Fibroblast of the conjunctiva (primary cell): ENCODE measurements around the gene BRME1.

ENCODE experiments used
- DNase-seq: peaks from one replicate; pipeline ENCODE4 v3.0.0-alpha.2; 2010; ENCODE audit warnings: low read depth

BRME1 gene

DNA sequence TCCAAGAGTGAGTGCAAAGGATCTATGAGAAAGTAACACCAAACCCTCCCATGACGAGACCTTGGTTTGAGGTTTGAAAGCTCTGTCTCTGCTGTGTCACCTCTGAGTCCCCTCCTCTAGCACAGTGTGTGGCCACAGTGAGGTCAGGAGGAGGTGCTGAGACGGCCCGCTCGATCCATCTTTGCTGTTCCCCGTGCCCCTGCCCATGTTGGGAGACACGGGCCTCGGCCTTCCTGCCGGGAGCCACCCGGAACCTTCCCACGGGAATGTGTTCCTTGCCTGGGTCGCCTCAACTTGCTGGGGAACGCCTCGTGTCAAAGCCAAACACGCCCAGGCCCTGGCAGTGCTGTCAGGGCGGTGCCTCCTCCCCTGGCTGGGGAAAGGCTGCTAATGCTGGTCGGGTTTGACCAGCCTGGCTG lies 18.9 kb downstream of the BRME1 start:
- DNase-seq = no peak

DNA sequence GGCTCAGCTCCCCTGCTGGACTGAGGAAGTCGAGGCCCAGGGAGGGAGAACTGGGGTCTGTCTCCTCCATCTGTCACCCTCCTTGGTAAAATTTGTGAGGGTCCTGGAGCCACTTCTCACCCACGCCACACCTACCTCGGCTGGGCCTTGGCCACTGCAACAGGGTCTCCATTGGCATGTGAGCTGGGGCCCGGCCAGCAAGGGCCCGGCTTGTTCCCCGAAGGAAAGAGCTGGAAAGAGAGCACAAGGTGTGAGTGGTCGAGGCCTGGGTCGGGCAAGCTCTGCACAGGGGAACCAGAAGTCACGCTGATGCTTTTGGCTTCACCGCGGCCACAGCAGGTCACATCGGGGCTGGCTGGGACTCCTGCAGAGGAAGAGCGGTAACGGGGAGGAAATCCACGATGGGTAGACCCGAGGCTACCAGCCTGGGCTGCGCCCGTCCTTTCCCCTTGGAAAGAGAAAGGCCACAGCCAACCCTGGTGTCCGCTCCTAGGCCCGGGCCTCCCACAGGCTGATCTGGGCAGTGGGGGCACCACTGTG lies 20.0 kb downstream of the BRME1 start:
- DNase-seq = no peak

DNA sequence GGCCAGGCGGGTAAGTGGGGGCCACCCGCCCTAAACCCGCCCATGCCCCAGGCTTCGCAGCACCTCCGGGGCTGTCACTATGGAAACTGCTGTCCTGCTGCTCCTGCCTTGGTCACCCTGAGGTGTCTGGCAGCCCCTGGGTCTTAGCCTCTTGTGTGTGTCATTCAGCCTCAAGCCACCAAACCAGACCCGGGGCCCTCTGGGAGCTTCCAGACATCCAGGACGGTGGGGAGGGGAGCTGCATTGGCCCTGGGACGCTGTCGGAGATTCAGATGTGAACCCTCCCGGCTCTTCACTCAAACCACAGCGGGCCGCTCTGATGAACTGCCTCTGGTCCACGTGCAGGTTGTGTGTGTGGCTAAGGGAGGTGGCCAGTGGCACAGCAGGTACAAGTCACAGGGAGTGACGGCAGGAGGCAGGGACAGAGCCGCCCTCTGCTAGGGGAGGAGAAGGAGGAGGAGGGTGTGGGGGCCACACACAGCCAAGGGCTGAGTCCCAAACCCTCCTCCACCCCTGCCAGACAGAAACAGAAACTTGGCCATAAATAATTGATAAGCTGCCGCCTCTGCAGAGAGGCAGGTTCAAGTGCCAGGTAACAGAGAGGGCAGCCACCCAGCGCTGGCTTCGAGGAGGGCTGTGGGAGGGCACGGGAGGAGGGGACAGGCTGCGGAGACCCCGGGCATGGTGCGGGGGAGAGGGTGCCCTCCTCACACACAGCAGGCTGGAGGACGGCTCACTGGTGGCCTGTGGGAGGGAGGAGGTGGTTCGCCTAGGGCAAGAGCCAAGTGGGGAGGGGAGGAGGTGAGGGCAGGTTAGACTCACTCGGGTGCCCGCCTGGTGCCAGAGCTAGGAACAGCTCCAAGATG lies 21.0 kb downstream of the BRME1 start:
- no peak for DNase-seq

DNA sequence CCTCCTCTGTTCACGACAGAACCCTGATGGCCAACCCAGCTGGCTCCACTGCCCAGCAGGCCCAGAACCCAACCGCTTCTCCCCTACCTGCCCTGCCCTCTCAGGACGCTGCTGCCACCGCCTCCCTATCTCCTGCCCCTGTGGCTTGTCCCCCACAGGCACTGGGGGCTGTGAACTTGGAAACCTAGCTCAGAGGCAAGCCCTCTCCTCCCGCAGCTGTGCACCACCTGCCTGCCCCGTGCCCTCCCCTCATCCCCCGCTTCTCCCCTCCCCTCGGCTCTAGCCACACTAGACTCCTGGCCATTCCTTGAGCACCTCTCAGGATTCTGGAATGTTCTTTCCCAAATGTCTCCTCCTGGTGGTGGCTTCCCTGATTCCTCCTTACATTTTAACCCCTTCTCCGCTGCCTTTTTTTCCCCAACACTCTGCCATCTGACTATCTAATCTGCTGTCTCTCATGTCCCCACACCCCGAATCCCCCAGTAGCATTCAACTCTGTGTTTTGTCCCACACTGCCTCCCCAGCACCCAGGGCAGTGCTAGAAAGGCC lies 22.3 kb downstream of the BRME1 start:
- DNase-seq = no peak

DNA sequence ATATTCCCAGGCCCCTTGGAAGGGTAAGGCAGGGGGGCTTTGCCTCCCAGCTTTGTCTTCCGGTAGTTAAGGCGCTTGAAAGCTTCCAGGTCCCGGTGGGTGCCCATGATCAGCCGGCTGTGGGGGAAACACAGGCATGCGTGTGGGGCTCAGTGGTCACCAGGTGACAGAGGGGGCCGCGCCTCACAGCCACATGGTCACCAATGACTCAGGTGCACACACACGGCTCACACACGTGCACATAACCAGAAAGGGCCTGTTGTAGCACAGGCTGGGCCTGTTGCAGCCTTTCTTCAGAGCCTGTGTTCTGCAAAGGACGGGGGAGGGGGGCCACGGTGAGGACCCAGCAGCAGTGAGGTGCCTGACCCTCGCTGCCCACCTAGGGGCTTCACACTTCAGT lies 23.1 kb downstream of the BRME1 start:
- no peak for DNase-seq

DNA sequence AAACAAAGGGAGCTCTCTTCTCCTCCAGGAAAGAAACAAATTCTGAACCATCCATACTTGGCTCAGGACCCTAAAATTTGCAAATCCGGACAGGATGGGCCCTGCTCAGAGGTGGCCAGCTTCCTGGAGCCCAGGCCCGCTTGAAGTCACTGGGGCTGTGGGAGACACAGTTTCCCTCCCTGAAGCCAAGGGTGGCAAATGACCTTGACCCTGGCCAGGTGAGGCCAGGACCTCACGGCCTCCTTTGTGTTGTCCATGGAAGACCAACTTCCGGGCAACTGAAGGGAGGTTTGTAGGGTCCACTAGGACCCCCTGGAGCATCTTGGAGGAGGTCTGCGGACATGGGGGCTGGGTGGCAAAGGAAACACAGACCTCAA lies 23.5 kb downstream of the BRME1 start:
- no peak for DNase-seq

DNA sequence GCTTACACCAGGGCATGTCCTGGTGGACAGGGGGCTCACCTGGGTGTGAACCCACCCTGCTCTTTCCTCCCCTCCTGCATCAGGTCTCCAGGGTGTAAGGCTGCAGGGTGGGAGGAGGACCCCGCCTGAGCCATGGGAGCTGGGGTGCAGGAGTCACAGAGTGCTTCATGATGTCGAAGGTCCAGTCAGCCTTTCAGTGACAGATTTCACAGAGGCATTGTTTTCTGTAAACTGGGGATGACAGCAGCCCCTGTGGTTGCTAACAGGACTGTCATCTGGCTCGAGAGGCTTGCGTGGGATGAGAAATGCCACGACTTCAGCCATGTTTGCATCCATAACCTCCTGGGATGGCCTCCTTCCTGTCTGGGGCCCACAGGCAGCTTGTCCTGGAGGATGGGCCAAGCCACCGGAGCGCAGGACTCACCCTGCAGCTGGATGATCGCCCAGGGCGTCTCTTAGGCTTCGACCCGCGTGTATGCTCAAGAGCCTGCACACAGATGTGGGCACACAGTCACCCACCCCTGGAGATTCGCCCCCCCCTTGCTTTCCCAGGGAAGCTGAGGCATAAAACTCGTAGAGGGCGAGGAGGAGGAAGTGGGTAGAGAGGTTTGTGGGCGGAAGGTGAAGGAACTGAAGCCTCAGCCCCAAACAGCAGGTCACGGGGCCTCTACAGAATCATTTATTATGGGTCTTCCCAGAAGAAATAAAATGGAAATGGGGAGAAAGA lies 24.1 kb downstream of the BRME1 start:
- DNase-seq = no peak

DNA sequence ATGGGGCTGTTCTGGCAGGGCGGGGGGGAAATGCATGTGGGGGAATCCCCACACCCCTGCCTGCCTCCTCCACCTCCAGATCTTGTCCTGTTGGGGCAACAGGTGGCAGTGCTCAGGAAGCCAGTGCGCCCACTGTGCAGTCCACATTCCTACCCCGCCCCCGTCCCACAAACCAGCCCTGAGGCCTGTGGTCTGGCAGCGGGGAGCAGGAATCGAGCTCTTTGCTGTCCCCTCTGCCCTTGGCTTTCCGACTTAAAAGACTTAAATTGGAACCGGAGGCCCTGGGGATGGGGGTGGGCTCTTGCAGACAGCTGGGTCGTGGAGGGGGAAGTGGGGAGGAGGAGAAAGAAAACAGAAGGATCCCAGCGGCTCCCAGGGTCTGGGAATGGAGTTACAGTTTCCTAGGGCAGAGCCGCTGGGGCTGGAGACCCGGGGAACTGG lies 24.6 kb downstream of the BRME1 start:
- no peak for DNase-seq

DNA sequence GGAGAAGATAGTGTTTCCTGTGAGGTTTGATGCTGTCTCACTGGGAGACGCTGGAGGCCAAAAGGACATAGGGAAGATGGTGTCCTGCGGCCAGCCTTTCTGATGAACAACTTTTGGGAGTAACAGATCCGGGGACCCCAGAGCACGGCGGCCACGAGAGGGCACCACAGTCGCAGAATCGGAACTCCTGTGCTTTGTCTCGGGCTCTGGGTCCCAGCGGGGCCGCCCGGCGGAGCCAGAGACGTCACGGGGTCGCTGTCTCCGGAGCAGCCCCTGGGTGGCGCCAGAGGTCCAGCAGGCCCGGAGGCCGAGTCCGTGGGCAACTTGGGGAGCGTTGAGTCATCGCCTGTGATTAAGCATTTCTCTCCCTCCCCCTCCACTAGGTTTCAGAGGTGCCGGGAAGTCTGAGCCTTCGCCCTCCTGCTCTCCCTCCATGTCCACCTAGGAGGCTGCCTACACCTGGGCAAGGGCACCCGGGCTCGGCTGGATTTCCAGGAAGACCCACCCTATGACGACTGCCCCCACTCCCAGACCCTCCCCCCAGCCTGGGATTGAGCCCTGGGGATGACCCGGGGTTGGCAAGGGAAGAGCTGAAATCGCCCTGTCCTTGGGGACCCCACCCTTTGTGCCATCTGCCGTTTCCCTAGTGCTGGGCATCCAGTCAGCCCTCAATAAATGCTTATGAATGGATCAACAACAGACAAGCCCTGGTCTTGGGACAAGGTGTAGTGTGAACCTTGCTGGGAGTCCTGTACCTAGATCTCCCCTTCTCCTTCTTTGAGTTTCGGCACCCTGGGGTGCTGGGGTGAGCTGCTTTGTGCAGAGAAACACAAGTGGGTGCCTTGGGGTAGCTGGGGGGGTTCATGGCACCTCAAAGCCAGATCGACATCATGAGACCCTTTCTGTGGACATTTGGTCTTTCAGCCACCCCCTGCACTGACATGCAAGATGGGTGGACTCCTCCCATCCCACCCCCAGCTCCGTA lies 25.6 kb downstream of the BRME1 start:
- DNase-seq = peak; percentile 92

DNA sequence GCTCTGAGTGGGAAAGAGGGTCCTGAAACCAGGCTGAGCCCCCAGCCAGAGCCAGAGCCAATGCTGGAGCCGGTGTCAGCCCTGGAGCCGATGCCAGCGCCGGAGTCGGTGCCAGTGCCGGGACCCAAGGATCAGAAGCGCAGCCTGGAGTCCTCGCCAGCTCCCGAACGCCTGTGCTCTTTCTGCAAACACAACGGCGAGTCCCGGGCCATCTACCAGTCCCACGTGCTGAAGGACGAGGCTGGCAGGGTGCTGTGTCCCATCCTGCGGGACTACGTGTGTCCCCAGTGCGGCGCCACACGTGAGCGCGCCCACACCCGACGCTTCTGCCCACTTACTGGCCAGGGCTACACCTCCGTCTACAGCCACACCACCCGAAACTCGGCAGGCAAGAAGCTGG lies 28.6 kb downstream of the BRME1 start:
- DNase-seq = no peak

DNA sequence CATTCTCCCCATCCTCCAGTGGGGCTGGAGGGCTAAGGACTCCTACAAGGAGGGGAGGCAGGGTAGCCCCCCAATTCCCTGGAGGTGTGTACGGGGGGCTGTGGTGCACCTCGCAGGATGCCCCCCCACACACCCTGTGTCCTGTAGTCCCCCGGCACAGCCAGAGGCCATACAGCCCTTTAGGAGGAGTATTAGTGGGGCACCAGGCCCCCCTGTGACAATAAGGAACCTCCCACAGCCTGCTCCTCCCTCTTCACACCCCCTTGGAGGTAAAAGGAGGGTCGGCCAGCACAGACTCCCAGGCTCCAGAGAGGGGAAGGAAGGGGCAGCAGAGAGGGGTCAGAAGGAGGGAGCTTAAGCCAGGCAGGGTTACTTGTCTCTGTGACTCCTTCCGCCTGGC lies 29.1 kb downstream of the BRME1 start, which contains the start of gene NANOS3:
NANOS3 (plus strand) TSS at position 301 of the 400 bp plus-strand sequence. CDS start 115 bp downstream, outside the sequence.
- no peak for DNase-seq

DNA sequence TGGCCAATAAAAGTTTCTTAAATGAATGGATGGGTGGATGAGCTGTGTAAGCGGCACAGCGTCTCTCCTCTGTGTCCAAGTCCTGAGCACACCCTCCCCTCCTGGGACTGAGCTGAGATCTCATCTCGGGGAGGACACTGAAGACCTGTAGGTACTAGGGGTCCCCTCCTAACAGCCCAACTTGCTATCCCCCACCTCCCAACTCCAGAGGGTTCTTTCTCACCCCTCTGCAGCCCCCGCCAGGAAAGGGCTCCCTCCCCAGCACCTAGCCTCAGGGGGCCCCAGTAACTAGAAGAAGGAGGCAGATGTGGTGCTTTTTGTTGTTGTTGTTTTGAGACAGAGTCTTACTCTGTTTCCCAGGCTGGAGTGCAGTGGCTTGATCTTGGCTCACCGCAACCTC lies 30.1 kb downstream of the BRME1 start:
- no peak for DNase-seq

DNA sequence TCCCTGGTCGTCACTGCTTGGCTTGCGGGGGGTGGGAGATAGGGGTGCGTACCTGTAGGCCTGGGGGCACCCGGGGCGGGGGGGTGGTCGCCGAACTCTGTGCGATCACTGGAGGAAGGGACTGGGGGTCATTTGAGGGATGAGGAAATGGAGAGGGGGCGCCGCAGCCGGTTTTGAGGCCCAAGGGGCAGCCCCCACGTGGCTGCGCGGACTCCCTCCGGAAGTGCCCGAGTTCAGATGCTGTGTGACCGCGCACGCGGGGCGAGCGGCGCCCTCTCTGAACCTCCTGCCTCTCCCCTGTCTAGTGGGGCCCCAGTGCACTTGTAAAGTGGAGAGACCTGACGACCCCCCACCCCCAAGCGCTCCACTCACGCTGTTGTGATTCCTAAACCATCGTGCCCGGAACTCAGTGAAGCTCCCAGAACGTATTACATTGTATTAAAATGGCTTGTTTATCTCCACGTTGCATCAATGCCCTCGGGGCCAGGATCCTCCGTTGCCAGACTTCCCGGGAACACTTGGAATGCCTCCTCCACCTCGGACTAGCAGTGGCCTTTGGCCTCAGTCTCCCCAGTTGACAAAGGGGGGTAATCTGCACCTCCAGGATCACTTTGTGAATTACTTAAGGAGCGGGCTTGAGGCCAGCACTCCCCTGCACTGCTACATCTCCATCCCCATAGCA lies 31.9 kb downstream of the BRME1 start:
- no peak for DNase-seq

DNA sequence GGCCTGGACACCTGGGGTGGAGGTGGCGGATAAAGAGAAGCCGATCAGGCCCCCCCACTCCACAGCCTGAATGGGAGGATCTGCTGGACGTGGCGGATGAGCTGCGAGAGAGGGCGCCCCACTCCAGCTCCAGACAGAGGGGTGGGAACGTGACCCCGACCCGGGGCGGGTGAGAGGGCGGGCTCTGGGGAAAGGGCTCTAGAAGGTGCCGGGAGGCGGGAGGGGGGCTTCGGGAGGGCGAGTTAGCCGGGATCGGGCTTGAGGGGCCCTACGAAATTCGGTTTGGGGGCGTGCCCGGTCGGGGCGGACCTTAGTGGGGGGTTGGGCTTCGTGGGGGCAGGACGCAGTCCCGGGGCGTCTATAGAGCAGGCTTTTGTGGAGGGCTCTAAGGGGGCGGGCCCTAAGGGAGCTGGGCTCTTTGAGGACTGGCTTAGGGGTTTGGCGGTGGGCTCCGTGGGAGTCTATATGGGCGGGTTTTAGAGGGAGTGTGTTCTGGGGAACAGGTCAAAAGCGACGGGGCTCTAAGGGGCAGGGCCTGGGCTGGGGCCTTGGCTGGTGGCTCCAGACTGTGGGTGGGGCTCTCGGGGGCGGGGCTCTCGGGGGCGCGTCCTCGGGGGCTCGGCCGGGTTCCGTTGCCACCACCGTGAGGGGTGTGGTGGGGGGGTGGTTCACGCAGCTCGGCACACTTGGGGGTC lies 33.1 kb downstream of the BRME1 start:
- DNase-seq = no peak

DNA sequence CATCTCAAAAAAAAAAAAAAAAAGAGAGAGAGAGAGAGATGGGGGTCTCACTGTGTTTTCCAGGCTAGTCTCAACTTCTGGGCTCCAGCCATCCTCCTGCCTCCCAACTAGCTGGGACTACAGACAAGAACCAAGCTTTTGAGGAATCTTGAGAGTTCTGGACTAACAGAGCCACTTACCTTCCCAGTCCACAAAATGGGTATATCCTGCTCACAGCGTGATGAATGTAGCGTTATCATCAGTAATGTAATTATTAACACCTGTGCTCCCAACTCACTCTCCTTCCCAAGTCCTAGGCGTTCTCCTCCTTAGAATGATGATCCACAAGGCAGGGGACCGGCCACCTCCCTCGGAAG lies 33.6 kb downstream of the BRME1 start:
- no peak for DNase-seq

DNA sequence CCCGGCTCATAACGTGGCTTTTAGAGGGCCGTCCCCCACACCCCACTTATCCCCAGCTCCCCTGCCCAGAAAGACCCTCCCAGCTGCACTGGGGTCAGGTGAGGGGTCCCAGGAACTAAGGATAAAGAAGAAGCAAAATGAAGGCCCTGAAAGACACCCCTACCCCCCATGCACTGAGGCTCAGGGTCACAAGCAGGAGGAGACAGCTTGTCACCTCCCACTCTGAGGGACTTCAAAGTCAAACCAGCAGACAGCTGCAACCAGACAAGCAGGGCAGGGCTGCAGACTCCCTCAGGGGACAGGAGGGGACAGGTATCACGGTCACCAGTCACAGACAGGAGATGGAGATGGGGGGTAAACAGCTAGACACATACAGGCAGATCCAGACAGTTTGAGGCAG lies 35.0 kb downstream of the BRME1 start:
- no peak for DNase-seq

DNA sequence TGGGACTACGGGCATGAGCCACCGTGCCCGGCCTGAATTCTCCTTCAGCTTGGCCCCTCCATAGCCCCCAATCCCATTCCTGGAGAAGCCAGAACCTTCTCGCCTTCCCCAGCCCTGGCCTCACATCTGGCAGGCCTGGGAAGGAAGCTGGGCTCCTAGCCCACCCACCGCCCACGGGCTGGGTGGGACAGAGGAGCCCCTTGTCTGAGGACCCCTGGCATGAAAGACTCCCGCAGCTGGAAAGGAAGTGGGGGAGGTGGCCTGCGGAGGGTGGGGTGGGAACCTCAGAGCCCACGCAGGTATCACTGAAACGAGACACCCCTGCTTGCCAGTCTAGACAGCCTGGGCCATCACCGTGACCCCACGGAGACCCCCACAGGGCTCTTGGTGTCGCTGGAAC lies 36.6 kb downstream of the BRME1 start:
- no peak for DNase-seq

DNA sequence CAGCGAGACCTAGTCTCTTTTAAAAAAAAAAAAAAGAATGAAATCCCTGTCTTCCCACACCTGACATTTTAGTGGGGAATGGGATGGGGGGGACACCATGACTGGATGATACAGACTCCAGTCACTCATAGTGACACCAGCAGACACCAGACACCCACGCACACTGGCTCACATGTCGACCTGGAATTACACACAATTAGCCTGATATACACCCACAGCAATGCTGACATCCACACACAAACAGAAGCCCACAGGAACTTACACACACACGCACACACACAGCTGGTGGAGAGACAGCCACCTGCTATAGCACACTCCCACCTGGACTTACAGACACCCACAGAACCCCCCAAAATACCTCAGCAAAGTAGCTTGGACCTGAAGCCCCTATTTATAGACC lies 37.3 kb downstream of the BRME1 start:
- DNase-seq = no peak

DNA sequence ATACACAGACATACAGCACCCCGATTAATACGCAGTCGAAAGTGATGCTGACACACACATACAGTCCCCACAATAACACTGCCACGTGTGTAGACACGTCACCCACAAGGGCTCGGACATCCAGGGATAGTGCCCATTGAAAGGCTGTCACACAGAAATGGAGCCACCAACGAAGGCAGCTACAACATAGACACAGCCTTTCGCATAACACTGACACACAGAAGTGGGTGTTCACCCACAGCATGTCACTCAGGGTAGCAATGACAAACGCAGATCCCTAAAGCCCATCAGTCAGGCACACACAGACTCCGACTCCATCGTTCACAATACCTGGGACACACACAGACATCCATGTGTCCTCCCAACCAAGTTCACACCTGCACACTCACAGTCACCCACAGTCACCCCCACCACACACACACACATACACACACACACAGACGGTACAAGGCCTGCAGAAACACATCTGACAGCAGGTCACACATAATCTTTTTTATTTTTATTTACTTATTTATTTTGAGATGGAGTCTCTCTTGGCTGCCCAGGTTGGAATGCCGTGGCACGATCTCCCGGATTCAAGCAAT lies 39.4 kb downstream of the BRME1 start:
- DNase-seq = no peak
